ENCODE measurements around the gene MLKL.
"Not testable (repeated sequence)": the region's sequence is repeated elsewhere in the genome, so short reads cannot be mapped to it uniquely, and the experiment has no call there.

Gene MLKL

DNA sequence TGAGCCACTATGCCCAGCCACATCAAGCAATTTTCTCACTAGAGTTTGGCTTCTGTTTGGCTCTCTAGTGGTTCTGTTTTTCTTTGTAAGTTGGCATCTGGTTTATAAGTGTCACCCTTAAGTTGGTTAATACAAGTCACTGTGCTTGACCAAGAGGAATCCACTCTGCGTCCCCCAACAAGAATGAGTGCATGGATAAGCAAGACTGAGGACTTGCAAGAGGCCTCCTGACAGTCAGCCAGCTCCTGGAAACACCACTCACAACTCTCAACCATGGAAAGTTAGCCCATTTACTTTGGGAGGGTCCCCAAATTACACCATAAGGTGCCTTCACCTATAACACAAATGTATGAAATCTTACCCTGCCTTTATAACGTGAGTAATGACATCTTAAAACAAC lies 41.6 kb downstream of the MLKL start:
- TF ChIP-seq, protein P1, sequence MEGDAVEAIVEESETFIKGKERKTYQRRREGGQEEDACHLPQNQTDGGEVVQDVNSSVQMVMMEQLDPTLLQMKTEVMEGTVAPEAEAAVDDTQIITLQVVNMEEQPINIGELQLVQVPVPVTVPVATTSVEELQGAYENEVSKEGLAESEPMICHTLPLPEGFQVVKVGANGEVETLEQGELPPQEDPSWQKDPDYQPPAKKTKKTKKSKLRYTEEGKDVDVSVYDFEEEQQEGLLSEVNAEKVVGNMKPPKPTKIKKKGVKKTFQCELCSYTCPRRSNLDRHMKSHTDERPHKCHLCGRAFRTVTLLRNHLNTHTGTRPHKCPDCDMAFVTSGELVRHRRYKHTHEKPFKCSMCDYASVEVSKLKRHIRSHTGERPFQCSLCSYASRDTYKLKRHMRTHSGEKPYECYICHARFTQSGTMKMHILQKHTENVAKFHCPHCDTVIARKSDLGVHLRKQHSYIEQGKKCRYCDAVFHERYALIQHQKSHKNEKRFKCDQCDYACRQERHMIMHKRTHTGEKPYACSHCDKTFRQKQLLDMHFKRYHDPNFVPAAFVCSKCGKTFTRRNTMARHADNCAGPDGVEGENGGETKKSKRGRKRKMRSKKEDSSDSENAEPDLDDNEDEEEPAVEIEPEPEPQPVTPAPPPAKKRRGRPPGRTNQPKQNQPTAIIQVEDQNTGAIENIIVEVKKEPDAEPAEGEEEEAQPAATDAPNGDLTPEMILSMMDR (IDR thresholded peaks at IDR 0.05; ENCODE audit: low read depth, low read length): no peak
- no peak overlapping the region for H3K4me3 ChIP-seq (ENCODE audit: low read depth, low read length)

DNA sequence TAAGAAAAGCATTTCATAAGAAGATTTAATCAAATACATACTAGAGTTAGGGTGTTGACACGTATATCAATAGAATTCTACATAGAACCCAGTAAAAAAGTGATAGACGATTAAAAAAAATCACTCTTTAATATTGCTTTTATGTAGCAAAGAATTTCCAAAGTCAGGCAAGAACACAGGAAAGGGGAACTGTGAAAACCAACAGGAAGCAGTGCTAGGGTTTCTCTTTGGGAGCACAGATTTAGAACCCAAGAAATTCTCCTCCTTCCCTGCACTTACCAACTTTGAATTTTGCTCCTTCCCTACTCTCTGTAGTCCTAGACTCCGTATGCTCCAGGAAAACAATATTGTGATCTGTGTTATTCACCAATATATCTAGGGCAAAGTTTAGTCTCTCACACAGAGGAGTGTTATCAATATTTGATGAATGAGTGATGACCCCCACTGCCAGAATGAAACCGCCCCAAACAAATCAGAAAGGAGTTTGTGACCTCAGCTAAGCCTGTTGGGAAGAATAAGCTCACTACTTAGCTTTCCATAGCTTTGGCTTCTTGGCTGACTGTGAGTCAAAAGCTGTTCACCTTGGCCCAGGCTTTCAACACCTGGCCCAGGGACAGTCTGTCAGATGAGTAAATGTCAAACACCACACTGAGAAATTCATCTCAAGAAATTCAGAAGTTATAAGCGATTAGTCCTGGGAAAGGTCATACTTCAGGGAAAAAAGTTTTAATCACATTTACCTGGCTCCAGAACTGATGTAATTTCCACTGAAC lies 42.6 kb downstream of the MLKL start:
- H3K4me3 ChIP-seq (ENCODE audit: low read depth, low read length): no peak overlapping the region
- TF ChIP-seq, protein P1 (IDR thresholded peaks at IDR 0.05; ENCODE audit: low read depth, low read length): no peak

DNA sequence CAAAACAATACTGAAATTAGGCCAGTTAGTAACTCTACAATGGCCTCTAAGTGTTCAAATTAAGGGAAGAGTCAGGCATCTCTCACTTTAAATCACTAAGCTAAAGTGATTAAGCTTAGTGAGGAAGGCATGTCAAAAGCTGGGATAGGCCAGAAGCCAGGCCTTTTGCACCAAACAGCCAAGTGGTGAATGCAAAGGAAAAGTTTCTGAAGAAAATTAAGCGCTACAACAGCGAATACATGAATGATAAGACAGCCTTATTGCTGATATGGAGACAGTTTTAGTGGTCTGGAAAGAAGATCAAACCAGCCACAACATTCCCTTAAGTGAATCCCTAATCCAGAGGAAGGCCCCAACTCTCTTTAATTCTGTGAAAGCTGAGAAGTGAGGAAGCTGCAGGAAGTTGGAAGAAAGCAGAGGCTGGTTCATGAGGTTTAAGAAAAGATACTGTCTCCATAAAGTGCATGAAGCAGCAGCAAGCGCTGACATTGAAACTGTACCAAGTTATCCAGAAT lies 46.1 kb downstream of the MLKL start:
- no peak overlapping the region for H3K4me3 ChIP-seq (ENCODE audit: low read depth, low read length)
- TF ChIP-seq, protein P1 (IDR thresholded peaks at IDR 0.05; ENCODE audit: low read depth, low read length): no peak

DNA sequence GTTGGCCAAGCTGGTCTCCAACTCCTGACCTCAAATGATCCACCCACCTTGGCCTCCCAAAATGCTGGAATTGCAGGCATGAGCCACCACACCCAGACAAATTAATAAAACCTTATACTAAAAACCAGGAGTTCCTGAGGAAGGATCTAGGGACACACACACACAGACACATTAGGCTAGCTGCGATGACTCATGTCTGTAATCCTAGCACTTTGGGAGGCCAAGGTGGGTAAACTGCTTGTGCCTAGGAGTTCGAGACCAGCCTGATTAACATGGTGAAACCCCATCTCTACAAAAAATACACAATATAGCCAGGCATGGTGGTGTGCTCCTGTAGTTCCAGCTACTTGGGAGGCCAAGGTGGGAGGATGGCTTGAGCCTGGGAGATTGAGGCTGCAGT lies 47.8 kb downstream of the MLKL start:
- H3K4me3 ChIP-seq (ENCODE audit: low read depth, low read length): not testable (repeated sequence)

DNA sequence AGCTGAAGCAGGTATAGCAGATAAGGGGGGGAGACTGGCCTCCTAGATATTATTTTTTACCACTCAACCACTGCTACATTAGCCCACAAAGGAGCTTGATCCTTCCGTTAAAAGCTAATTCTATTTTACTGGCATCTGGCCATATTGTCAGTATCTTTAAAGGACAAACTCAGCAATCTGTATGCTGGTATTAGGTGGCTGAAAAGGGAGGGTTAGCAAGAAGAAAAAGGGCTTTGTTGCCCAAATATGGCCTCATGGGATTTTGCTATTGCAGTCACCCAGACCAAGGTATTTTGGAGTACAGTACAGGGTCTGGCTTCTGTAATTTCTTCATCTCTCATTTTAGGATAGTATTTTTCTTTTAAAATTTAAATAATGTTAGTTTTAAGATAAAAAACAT lies 48.4 kb downstream of the MLKL start:
- TF ChIP-seq, protein P1 (IDR thresholded peaks at IDR 0.05; ENCODE audit: low read depth, low read length): no peak

DNA sequence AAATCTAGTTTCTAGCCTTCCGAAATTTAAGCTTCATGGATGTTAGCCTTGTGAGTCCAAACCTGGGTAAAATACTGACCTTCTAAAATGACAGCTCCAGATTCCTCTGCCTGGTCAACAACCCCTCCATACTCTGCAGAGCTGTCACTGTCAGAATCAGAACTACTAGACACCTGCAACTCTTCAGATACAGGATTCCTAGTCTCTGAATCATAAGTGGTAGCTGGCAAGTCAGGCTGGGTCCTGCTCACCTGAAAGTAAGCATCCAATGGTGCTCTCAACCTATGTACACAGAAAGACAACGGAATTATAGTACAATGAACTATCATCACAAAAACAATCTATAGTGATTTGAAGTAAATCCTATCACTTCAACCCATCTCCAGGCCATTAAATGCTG lies 48.8 kb downstream of the MLKL start:
- TF ChIP-seq, protein P1 (IDR thresholded peaks at IDR 0.05; ENCODE audit: low read depth, low read length): no peak

More for the DNA sequence above, 48.4 kb downstream of the MLKL start:
- H3K4me3 ChIP-seq (ENCODE audit: low read depth, low read length): no peak overlapping the region

DNA sequence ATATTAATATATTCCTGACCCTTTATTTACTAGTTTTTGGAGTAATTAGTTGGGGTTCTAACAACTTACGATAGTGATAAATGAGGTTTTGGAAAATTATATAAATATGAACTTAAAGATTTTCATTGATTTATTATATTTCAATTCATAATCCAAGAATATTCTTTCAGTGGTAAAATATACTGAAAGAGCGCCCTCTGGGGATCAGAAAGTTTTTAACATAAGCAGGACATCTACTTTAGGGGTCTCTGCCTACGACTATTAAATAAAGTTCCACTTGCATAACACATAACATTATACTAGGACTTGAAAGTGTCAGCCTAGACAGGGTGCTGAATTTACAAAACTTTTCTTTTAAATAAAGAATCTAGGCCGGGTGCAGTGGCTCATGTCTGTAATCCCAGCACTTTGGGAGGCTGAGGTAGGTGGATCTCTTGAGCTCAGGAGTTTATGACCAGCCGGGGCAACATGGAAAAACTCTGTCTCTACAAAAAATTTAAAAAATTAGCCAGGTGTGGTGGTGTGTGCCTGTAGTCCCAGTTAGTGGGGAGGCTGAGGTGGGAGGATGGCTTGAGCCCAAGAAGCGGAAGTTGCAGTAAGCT lies 49.6 kb downstream of the MLKL start:
- TF ChIP-seq, protein P1 (IDR thresholded peaks at IDR 0.05; ENCODE audit: low read depth, low read length): peak; percentile 35
- H3K4me3 ChIP-seq (ENCODE audit: low read depth, low read length): no peak overlapping the region

More for the DNA sequence above, 48.8 kb downstream of the MLKL start:
- H3K4me3 ChIP-seq (ENCODE audit: low read depth, low read length): no peak overlapping the region

All from WI38 (cell line).